HepG2 (cell line): Measurements from ENCODE around the gene ISOC2. TPM values are rescaled to one million over a fixed set of nuclear protein-coding genes. Genes with fewer than 3 reads are reported as not detected.

Experiments
- AKAP8 ChIP-seq: sonication (generic); formaldehyde crosslinking; IDR thresholded peaks from 2 replicates; pipeline ENCODE4 v1.5.1; 2020; ENCODE audit warnings: mild to moderate bottlenecking, missing genetic modification reagents
- CEBPB ChIP-seq: IDR thresholded peaks from 2 replicates; pipeline ENCODE4 v1.6.1; 2011; ENCODE audit warnings: low read depth, low read length, improper control_type of control experiment, borderline replicate concordance
- CENPX ChIP-seq: sonication (generic); formaldehyde crosslinking; IDR thresholded peaks from 2 replicates; pipeline ENCODE4 v1.9.0; 2021; ENCODE audit warnings: mild to moderate bottlenecking, missing genetic modification reagents, moderate library complexity
- DNMT1 ChIP-seq: sonication (generic); formaldehyde crosslinking; IDR thresholded peaks from 2 replicates; pipeline ENCODE4 v1.5.1; 2020; ENCODE audit warnings: mild to moderate bottlenecking, missing genetic modification reagents
- E2F2 ChIP-seq: sonication (generic); formaldehyde crosslinking; IDR thresholded peaks from 2 replicates; pipeline ENCODE4 v1.4.0; 2020; ENCODE audit warnings: missing genetic modification reagents, borderline replicate concordance
- FIP1L1 ChIP-seq: fragments of 200-400 bp; formaldehyde crosslinking; IDR thresholded peaks from 2 replicates; pipeline ENCODE4 v1.6.1; 2018; ENCODE audit warnings: low read depth, mild to moderate bottlenecking, low read length, moderate library complexity, borderline replicate concordance; ENCODE audit not compliant: insufficient read depth
- FOXA1 ChIP-seq, 2 experiments: fragments of 450-650 bp in 1 of 2; sonication (generic) in 1 of 2; formaldehyde crosslinking in 1 of 2; IDR thresholded peaks; 2 replicates each; pipeline versions ENCODE4 v1.4.0 to v1.6.1; 2016 to 2020; ENCODE audit warnings: missing genetic modification reagents in 1 of 2
- FOXJ3 ChIP-seq: sonication (generic); formaldehyde crosslinking; IDR thresholded peaks from 2 replicates; pipeline ENCODE4 v1.4.0; 2020; ENCODE audit warnings: missing genetic modification reagents, mild to moderate bottlenecking, borderline replicate concordance
- FOXO4 ChIP-seq: sonication (generic); formaldehyde crosslinking; conservative IDR thresholded peaks from 2 replicates; pipeline ENCODE4 v1.8.1; 2023; ENCODE audit warnings: missing genetic modification reagents
- NFE2 ChIP-seq: sonication (generic); formaldehyde crosslinking; IDR thresholded peaks from 2 replicates; pipeline ENCODE4 v1.4.0; 2020; ENCODE audit warnings: missing genetic modification reagents
- RARA ChIP-seq: IDR thresholded peaks from 2 replicates; pipeline ENCODE4 v1.6.1; 2016; ENCODE audit warnings: missing genetic modification reagents, missing compliant biosample characterization
- SP1 ChIP-seq, 2 experiments: fragments of 450-650 bp in 1 of 2; sonication (generic) in 1 of 2; formaldehyde crosslinking in 1 of 2; IDR thresholded peaks; 2 replicates each; pipeline versions ENCODE4 v1.4.0 to v1.6.1; 2016 to 2020; ENCODE audit warnings: missing genetic modification reagents in 1 of 2
- TBX3 ChIP-seq: fragments of 450-650 bp; IDR thresholded peaks from 2 replicates; pipeline ENCODE4 v1.6.1; 2017; ENCODE audit warnings: antibody characterized with exemption, mild to moderate bottlenecking, inconsistent platforms, borderline replicate concordance
- TFDP2 ChIP-seq: sonication (generic); formaldehyde crosslinking; IDR thresholded peaks from 2 replicates; pipeline ENCODE4 v1.4.0; 2020; ENCODE audit warnings: missing genetic modification reagents
- ZMAT5 ChIP-seq: sonication (generic); formaldehyde crosslinking; IDR thresholded peaks from 2 replicates; pipeline ENCODE4 v1.5.0; 2020; ENCODE audit warnings: mild to moderate bottlenecking, low read depth, missing genetic modification reagents, borderline replicate concordance
- ZNF101 ChIP-seq: sonication (generic); formaldehyde crosslinking; IDR thresholded peaks from 2 replicates; pipeline ENCODE4 v1.4.0; 2020; ENCODE audit warnings: mild to moderate bottlenecking, low read depth, missing genetic modification reagents, borderline replicate concordance
- ZNF329 ChIP-seq: sonication (generic); formaldehyde crosslinking; IDR thresholded peaks from 2 replicates; pipeline ENCODE4 v1.9.0; 2021; ENCODE audit warnings: low read depth, mild to moderate bottlenecking, missing genetic modification reagents
- ZNF484 ChIP-seq: sonication (generic); formaldehyde crosslinking; IDR thresholded peaks from 2 replicates; pipeline ENCODE4 v1.5.1; 2020; ENCODE audit warnings: mild to moderate bottlenecking, low read depth, missing genetic modification reagents, borderline replicate concordance
- ZNF75D ChIP-seq: sonication (generic); formaldehyde crosslinking; IDR thresholded peaks from 2 replicates; pipeline ENCODE4 v1.8.1; 2023; ENCODE audit warnings: missing genetic modification reagents, mild to moderate bottlenecking, borderline replicate concordance
- ZNF772 ChIP-seq: sonication (generic); formaldehyde crosslinking; IDR thresholded peaks from 2 replicates; pipeline ENCODE4 v1.5.0; 2020; ENCODE audit warnings: mild to moderate bottlenecking, missing genetic modification reagents
- polyA plus RNA-seq, 8 experiments: library from polyadenylated mRNA; depleted of rRNA in 3 of 8; stranded (reverse) in 7 of 8; unstranded in 1 of 8; fragments of >200 nt; fragmentation: Illumina TruSeq in 4 of 8; extraction: Trizol in 4 of 8; gene quantifications; 2 replicates each; pipeline versions ENCODE4 v1.2.1 to v1.2.3, GENCODE V29; 2011 to 2016; ENCODE audit warnings: low read depth in 4 of 8, missing spikeins in 1 of 8, mixed read lengths in 1 of 8; ENCODE audit not compliant: insufficient read depth in 1 of 8
- total RNA-seq, 5 experiments: library from RNA; depleted of rRNA; stranded (reverse); fragments of >200 nt; fragmentation: Illumina TruSeq; extraction: Trizol; gene quantifications; 2 replicates each; pipeline ENCODE4 v1.2.3, GENCODE V29; 2016; ENCODE audit warnings: low read depth in 1 of 5
- TF ChIP-seq, protein P1 (sequence below): sonication (generic); formaldehyde crosslinking; IDR thresholded peaks from 2 replicates; pipeline ENCODE4 v1.4.0; 2020; ENCODE audit warnings: missing genetic modification reagents, borderline replicate concordance

Gene ISOC2
- total and polyA plus RNA-seq, 2 of the 13 experiments (the other 11 are each of a cell fraction or from before 2014, with no cell fraction given) = 76.8 to 105 TPM

GRCh38 chr19:55461259-55461973 lies at the start of gene ISOC2 (continued):
- TF ChIP-seq SP1 (IDR thresholded peaks at IDR 0.05) (peak; percentile 97), SP1 (CRISPR knock-in tag; IDR thresholded peaks at IDR 0.05) (peak; percentile 99), FOXO4 (no peak), TBX3 (peak; percentile 73; the same call in 1 of the 2 replicates), TFDP2 (CRISPR knock-in tag) (peak; percentile 78), AKAP8 (no peak), ZNF329 (CRISPR knock-in tag) (no peak), FIP1L1 (no peak), FOXJ3 (CRISPR knock-in tag) (peak; percentile 52), ZNF772 (CRISPR knock-in tag) (peak; percentile 88), ZNF75D (CRISPR knock-in tag) (no peak), ZNF101 (CRISPR knock-in tag) (no peak), RARA (CRISPR knock-in tag) (no peak; the same call in 1 of the 2 replicates), DNMT1 (CRISPR knock-in tag) (no peak), CENPX (no peak), E2F2 (CRISPR knock-in tag) (0 out of 2 replicates have a peak, but pooled peaks have one; percentile 29), CEBPB (no peak), FOXA1 (IDR thresholded peaks at IDR 0.05) (no peak), FOXA1 (CRISPR knock-in tag; IDR thresholded peaks at IDR 0.05) (0 out of 2 replicates have a peak, but pooled peaks have one; percentile 14), ZNF484 (no peak), ZMAT5 (CRISPR knock-in tag) (no peak), NFE2 (CRISPR knock-in tag) (no peak)
- TF ChIP-seq, protein P1, sequence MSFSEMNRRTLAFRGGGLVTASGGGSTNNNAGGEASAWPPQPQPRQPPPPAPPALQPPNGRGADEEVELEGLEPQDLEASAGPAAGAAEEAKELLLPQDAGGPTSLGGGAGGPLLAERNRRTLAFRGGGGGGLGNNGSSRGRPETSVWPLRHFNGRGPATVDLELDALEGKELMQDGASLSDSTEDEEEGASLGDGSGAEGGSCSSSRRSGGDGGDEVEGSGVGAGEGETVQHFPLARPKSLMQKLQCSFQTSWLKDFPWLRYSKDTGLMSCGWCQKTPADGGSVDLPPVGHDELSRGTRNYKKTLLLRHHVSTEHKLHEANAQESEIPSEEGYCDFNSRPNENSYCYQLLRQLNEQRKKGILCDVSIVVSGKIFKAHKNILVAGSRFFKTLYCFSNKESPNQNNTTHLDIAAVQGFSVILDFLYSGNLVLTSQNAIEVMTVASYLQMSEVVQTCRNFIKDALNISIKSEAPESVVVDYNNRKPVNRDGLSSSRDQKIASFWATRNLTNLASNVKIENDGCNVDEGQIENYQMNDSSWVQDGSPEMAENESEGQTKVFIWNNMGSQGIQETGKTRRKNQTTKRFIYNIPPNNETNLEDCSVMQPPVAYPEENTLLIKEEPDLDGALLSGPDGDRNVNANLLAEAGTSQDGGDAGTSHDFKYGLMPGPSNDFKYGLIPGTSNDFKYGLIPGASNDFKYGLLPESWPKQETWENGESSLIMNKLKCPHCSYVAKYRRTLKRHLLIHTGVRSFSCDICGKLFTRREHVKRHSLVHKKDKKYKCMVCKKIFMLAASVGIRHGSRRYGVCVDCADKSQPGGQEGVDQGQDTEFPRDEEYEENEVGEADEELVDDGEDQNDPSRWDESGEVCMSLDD (CRISPR knock-in tag) = no peak
